ENCODE measurements around the gene ACTRT2.

ACTRT2 gene

DNA sequence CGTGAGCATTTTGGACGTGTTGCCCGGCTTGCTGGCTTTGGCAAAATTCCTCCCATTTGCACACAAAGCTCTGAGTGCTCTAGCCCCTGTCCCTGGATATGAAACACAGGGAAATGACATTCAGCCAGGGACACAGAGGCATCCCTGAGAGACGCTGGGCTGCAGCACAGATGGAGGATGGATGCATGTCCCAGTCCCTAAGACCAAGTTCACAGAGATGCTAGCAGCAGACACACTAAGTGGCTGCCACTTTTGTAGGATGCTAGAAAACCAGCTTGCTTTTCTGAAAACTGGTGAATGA, 12.5 kb downstream of the ACTRT2 start:
- no peak for FAIRE-seq

DNA sequence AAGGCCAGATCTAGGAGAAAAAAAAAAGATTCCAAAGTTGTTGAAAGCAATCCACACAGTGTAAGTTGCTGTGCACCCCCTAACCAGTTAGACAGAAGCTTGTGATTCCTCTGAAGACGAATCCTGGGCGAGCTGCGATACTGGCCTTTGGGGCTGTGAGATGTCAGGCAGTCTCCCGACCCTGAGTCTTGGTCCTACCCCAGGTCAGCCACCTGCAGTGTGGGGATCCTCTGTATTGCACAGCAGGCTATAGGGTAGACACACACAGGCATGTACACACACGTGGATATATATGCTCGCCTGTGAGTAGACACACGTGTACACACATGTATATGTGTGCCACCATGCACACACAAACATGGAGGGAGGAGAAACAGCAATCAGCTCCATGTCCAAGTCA, 12.9 kb downstream of the ACTRT2 start:
- FAIRE-seq: no peak

DNA sequence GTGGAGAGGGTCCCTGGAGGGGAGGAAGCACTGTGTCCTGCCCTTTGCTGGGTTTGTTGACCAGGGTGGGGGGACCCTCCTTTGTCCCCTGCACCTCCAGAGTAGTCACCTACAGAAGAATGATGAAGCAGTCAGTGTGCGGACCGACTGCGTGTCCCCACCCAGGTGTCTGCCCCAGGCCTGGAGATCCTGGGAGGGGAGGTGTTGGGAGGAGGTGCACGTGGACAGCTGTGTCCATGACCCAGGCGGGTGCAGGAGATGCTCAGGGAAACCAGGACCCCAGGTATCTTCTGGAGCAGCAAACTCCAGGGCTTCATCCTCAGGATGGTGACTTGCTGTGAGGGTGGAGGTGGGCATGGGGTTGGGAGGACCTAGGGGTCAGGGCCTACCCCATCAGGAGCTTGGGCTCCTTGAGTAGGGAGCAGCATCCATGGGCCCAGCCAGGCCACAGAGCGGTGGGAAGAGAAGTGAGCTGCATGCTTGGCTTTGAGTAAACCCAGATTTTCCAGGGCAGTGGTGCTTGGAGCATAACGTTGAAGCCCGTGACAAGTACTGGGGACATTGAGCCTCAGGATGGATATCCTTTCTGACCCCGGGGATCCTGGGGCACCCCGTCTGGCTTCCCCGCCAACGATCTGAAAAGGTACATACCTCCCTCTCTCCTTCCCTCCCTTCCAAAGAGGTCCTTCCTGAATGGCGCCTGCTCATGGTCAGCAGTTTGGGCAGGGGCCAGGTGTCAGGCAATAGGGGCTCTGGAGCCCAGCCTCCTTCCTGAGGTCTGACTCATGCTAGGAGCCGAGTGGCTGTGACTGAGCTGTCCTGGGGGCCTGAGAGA, 13.7 kb downstream of the ACTRT2 start:
- FAIRE-seq: no peak

DNA sequence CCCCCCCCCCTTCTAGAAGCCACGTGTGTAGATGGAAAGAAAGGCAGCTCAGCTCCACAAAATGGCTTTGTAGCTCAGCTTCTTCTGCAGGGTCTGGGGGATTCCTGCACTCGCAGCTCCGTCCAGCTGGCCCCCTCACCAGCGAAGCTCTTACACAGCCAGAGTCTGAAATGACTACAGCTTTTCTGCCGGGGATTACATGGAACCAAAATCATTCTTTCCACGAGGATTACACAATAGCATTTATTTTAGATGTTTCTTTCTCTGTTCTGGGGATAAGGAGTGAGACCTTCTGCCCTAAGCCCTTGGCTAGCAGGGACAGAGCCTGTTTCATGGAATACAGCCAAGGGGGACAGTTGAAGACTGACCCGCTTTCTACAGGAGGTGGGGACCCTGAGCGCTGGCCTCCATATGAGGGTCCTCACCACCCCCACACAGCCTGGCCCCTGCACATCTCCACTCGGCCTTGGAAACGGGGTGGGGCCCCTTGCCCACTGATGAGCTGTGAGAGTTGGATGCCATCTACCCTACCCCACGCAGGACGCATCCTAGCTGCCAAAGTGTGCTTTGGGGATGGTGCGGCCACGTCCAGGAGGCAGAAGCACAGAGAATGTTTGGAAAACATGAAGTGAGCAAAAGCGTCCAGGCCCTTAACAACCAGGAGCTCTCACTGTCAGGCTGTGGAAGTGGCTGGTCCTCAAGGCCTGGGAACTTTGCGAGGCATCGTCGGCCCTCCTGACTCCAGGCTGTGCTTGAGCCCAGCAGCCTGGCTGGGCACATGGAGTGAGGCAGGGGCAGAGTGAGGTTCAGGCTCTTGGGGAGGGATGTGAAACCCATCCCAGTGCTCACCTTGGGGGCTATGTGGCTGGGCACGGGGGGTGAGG, 14.5 kb downstream of the ACTRT2 start:
- no peak for FAIRE-seq

DNA sequence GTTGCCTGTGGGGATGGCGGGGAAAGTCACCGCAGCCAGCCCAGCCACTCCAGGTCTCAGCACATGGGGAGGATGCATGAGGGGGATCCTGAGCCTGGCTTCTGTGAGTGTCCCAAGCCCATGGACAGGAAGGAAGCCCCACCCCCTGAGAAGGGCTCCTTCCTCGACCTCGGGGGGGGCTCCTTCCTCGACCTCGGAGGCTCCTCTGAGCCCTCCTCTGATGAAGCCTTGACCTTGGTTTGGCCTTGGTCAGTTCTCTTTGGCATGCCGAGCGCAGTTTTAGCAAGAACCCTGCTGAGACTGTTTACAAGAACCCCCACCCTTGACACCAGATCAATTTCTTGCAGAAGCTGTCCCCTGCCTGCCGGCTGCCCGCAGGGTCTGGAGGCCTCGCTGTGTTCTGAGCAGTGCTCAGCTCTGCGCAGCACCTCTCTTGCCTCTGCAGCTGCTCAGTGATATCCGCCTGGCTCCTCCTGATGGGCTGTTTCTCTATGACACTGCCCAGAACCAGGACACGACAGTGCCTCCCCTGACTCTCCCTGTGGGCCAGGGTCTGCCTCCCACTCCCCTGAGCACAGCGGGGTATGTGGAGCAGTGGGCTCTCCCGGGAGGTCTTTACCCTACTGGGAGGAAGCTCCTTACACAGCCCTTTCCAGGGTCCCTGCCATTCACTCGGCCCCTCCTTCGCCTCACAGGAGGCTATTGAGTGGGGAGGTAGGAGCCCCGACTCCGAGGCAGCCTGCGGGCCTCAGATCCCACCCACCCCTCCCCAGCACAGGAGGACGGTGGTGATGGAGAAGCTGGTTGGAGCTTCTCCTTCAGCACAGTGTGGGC, 15.4 kb downstream of the ACTRT2 start:
- no peak for FAIRE-seq

DNA sequence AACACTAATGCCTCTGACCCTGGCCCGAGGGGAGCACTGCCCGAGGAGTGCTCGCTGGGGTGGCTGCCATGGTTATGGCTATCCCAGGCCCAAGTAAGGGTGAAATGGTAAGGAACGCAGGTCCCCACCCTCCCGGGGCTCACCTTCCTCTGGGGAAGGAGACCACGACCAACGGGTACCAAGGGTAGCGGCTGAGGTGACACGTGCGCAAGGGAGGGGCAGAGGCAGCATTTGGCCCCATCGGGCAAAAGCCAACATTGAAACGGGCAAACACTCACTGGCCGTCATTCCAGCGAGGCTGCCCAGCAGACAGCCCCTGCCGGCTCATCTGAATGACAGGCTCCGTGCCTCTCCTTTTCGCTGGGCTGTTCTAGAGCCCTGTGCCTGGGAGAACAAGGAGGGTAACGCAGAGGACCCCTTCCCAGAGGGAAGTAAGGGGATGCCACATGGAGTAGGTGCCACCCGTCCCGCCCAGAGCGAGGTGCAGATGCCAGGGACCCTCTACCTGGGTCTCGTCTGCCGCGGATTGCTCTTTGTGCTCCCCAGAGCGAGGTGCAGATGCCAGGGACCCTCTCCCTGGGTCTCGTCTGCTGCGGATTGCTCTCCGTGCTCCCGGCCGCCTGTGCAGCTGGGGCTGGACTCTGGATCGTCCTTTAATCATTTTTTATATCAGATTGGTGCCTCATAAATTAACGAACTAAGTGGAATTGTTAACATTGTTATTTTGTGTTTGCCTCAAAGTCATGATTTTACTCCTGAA, 16.2 kb downstream of the ACTRT2 start:
- FAIRE-seq: no peak

DNA sequence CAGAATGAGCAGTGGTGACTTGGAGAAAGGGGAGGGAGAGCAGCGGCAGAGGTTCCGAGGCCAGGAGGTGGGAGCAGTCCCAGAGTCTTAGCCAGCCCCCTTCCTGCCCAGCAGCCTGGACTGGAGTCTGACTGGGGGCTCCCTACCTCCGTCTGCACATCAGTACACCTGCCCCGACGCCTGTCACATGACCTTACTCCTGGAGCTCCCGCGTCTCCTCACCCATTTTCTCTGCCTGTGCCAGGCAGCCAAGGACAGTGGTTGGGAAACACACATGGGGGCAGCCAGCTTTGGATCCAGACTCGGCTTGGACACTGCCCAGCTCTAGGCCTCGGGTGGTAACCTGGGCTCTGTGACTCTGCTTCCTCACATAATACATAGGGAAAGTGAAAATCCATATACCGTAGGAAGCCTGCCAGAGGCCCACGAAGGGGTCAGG, 16.9 kb downstream of the ACTRT2 start:
- FAIRE-seq: no peak

DNA sequence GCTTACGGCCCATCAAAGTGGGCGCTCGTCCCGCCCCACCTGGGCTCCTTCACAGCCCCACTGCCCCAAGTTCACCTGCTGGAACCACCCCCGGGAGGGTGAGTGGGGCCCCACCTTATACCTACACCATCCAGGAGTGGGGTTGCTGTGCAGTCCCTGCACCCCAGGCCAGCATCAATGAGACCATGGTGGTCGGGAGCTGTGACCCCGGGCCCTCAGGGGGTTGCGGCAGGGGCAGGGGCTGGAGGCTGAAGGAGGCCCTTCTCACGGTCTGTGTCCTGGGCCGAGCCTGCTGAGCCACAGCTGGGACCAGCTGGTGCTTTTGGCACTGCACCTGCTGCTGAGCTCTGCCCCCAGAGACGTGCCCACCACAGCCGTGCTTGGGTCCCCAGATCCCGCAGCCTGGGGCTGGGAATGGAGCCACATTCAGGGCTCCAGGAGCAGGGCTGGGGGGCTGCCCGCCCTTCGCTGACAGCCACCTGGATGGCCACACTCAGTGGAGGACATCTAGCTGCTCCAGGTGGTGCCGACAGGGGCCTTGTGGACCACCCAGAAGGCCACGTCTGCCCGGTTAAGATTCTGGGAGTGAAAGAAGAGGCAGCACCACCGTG, 17.4 kb downstream of the ACTRT2 start:
- FAIRE-seq: no peak

DNA sequence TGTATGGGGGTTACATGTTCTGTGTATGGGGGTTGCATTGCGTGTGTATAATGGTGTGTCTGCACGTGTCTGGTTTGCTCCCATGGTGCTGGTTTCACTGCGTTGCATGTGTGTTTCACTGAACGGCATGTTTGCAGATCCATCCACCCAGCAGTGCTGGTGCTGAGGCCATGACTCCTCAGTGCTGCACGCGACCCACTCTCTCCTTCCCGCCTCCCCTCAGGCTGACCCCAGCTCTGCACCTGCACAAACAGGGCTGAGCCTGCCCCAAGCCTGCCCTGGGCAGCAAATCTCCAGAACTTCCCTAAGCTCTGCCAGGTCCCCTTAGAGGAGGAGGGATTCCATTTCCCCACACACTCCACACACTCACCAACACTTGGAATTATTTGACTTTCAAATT, 18.7 kb downstream of the ACTRT2 start:
- no peak for FAIRE-seq

DNA sequence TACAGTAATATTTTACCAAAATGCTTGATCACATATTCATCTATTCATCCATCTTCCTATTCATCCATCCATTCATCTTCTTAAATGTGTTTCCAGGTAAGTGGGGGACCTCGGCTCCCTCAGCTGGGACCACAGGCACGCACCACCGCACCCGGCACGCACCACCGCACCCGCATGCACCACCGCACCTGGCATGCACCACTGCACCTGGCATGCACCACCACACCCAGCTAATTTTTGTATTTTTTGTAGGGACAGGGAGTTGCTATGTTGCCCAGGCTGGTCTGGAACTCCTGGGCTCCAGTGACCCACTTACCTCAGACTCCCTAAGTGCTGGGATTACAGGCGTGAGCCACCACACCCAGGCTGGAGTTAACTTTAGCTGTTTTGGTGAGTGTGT, 21.2 kb downstream of the ACTRT2 start:
- no peak for FAIRE-seq

DNA sequence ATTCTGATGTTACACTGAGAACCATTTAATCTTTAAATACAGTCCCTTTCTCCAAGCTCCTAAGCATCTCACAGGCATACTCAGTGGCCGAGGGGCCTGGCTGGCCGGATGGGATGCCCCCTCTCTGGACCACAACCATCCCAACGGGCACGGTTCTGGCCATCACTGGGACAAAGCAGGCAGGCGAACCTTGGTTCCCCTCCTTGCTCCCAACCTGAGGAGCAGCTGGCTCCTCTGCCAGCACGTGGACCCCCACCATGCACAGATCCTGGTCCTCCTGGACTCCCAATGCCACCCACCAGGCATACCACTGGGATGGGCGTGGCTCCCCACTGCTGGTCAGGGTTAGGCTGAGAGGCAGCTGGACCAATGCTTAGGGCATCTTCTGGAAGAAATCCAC, 27.9 kb downstream of the ACTRT2 start:
- no peak for FAIRE-seq

DNA sequence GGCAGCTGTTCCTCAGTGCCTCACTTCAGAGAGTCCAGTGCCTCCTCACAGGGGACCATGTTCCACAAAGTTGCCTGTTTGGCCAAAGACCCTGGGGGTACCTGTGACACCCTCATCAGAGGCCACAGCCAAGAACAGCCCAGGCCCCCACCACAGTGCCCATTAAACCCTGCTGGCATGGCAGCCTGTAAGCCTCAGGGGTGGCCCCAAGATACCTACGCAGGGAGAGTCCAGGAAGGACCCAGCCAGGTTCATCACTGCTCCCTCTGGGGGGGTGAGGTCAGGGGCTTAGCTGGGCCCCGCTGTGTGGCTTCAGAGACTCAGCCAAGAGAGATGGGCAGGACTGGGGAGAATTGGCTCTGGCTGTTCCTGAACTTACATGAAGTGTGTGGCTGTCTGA, 28.6 kb downstream of the ACTRT2 start:
- FAIRE-seq: no peak

DNA sequence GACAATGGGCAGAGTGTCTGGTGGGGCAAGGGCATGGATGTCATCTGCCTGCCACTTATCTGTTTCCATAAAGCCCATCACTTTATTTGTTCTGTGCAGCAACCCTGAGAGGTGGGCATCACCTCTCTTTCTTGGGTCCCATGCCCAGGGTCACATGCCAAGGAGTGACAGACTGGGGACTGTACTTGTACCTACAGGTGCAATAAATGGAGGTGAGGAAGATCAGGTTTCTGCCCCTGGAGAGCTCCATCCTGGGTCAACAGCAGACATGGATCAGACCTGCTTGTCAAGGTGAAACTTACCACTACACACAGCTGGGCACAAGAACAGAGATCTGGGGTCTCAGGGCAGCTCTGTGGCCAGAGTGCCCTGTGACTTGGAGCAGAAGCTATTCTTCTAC, 29.3 kb downstream of the ACTRT2 start:
- no peak for FAIRE-seq

DNA sequence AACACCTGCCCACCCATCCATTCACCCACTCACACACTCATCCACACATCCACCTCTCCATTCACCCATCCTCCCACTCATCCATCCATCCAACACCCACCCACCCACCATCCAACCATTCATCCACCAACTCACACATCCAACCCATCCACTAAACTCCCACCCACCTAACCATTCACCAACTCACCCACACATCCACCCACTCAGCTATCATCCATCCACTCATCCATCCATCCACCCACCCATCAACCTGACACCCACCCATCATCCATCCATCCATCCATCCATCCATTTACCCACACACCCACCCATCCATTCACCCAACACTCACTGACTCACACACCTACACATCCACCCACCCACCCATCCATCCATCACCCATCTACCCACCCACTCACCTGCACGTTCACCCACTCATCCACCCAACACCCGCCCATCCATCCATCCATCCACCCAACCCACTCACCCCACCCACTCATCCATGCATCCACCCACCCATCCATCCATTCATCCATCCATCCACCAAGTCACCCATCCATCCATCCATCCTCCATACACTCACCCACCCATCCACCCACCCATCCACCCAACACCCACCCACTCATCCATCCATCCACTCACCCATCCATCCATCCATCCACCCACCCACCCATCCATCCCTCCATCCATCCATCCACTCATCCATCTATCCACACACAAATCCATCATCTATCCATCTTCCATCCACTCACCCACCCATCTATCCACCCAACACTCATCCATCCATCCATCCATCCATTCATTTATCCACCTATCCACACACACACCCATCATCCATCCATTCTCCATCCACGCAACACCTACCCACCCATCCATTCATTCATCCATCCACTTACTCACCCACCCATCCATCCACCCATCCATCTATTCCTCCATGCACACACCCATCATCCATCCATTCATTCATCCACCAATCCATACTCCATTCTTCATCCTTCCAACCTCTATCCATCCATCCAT, 30.3 kb downstream of the ACTRT2 start:
- FAIRE-seq: no peak

DNA sequence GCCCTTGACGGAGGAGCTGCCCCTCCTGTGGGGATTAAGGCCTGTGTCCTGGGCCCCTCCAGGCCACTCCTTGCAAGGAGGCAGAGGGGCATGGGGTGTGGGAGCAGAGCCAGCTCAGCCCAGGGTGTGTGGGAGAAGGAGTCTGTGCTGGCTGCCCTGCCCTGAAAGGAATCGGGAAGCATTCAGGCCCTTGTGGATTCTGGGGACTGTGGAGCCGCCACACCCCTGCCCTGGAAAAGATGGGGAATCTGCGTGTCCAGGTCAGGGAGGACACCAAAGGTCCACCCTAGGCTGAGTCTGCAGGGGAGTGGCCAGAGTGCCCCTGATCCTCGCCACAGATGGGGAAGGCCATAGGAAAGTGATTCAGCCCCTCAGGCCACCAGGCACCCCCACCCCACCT, 31.2 kb downstream of the ACTRT2 start:
- no peak for FAIRE-seq

DNA sequence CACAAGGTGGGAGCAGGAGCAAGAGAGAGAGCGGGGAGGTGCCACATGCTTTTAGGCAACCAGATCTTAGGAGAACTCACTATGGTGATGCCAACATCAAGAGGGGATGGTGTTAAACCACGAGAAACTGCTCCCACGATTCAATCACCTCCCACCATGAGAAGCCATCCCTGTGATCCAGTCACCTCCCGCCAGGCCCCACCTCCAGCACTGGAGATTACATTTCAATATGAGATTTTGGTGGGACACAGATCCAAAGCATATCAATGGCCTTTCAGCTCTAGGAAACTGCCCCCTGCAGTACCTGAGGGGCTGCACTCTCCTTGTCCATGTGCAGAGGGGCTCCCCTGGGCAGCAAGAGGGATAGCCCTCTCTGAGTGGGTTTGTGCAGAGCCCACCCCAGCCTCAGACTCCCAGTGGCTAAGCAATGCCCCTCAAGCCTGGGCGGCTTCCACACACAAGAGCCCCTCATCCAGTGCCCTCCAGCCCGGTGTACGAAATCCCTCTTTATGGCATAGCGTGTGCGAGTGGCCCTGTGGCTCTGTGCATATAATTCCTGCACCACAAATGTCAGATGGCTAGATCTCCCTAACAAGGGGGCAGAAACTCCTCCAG, 32.2 kb downstream of the ACTRT2 start:
- FAIRE-seq: no peak

DNA sequence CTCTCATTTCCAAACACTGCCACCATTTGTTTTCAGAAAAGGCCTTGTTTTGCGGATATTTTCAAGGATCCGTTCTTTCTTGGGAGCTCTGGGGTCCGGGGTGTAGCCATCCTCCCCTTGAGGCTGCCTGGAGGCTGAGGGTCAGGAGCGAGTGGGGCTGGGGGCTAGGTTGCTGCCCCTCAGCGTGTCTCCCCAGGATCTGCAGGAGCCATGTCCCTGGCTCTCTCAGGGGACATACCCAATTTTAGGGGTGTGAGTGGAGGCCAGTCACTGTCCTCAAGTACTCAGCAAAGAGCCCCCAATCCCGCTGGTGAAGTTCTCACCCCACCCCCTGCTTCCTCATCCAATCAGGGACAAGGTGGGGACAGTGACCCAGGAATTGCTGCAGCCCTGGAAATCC, 32.7 kb downstream of the ACTRT2 start:
- FAIRE-seq: no peak

DNA sequence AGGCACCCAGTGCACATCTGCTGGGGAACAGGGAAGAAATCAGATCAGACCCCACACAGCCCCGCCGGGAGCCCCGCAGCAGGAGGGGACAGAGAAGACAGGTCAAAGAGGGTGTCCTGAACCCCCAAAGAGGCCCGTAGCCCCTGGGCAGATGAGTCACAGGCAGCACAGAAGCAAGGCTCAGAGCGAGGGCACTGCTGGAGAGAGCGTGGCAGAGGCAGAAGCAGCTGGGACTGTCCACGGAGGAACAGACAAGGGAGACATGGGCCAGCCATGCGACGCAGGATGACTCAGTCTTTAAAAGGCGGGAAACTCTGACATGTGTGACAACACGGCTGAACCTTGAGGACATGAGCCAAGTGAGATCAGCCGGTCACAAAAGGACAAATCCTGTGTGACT, 33.2 kb downstream of the ACTRT2 start:
- FAIRE-seq: no peak

DNA sequence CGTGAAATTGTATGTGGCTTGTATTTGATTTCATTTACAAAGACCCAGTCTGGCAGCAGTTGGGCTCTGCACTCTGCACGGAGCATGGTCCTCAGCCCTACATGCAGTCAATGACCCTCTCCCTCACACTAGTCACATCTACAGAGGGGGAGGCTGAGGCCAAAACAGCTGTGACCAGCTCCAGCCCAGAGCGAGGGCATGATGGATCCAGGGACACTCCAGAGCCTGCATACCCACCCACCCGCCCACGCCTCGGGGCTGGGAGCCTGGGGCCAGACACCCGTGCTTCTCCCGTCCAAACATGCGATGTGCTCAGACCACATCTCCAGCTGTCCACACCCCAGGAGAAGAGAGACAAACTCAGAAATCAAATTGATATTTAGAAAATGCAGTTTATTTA, 33.8 kb downstream of the ACTRT2 start:
- no peak for FAIRE-seq

DNA sequence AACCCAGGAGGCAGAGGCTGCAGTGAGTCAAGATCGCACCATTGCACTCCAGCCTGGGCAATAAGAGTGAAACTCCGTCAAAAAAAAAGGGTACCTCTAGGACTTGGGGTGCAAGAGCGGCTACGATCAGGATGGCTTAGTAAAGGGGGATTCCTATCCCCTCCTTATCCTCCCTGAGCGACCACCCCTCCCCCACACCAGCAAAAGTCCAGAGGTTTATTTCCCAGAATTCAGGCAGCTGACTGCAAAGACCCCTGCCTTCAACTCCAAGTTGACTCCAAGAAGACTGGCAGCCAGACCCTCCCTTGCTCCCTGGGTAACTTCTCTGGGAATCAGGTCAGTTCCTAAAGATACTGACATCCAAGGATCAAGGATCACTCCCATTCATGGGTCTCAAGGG, 35.4 kb downstream of the ACTRT2 start:
- FAIRE-seq: no peak
